ENCODE measurements around the gene TAF11.
A peak's percentile ranks its signal among the peaks of the same experiment; 100 is the strongest.
"Not testable (repeated sequence)": the region's sequence is repeated elsewhere in the genome, so short reads cannot be mapped to it uniquely, and the experiment has no call there.

The TAF11 gene, protein sequence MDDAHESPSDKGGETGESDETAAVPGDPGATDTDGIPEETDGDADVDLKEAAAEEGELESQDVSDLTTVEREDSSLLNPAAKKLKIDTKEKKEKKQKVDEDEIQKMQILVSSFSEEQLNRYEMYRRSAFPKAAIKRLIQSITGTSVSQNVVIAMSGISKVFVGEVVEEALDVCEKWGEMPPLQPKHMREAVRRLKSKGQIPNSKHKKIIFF

GRCh38 chr6:34887753-34888513 lies at the start of gene TAF11:
TAF11 (minus strand) TSS chr6:34888042; CDS start chr6:34887957, 85 bp downstream.
- DNase-seq = peak; percentile 86

DNA sequence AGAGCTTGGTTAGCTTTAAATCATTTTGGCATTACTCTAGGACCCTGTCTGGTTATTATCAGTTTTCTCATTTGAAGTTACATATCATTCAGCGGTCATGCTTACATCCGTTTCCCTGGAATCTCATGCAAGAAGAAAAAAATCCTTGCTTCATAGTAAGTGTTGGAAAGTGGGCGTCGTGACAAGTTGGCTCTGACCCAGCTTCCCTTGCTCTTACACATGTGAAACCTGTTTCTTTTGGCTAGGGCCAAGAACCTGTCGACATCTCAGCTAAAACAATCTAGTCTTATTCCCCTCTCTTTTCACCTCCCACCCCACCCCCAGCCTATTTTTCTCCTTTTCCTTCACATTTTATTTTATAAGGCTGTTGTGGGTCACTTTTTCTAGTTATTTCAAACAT lies 46.7 kb upstream of the TAF11 start:
- DNase-seq = no peak

DNA sequence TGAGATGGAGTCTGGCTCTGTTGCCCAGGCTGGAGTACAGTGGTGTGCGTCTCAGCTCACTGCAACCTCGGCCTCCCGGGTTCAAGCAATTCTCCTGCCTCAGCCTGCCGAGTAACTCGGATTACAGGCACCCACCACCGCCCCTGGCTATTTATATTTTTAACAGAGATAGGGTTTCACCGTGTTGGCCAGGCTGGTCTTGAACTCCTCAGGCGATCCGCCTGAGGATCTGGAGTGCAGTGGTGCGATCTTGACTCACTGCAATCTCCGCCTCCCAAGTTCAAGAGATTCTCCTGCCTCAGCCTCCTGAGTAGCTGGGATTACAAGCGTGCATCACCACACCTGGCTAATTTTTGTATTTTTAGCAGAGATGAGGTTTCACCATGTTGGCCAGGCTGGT lies 44.4 kb upstream of the TAF11 start:
- DNase-seq = not testable (repeated sequence)

DNA sequence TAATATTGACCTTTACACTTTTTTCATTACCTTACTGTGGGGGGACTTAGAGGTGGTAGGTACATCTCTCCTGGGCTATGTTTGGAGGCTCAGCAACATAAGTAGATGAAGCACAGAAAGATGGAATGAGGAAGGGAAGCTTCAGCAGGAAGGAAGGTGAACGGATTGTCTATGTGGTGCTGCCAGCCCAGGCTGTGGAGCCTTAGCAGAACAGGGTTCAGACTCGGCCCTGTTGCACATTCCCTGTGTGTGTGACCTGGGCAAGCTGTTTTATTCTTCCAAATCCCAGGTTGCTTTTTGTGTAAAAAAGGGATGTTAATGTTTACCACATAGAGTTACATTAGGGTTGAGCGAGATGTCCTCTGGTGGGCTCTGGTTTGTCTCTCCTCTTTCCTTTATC lies 42.4 kb upstream of the TAF11 start:
- DNase-seq = no peak

DNA sequence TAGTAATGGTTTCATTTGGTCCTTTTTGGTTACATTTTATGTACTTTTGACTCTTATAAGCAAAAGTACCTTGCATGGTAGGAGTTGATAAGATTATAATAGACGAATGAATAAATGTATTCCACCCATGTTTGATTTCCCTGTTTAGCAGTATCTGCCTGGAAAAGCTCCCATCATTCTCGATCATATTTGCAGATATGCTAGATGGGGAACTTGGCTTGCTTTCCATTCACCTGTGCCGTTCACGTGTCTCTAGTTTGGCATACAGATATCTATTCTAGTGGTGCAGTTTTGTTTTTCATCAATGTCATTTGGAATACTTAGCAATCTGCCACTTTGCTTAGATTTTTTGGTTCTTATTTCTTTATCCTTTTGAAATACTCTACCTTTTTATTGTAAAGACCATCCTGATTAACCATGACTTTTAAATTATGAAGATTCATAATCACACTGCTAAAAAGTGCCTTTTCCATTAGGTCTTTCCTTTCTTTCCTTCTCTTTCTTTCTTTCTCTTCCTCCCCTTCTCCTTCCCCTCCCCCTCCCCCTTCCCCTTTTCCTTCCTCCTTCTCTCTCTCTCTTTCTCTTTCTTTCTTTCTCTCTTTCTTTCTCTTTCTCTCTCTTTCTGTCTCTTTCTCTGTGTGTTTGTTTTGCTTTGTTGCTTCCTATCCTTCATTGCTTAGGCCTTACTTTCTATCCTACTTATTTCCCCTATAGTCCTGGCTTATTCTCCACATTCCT lies 41.6 kb upstream of the TAF11 start:
- DNase-seq = no peak

DNA sequence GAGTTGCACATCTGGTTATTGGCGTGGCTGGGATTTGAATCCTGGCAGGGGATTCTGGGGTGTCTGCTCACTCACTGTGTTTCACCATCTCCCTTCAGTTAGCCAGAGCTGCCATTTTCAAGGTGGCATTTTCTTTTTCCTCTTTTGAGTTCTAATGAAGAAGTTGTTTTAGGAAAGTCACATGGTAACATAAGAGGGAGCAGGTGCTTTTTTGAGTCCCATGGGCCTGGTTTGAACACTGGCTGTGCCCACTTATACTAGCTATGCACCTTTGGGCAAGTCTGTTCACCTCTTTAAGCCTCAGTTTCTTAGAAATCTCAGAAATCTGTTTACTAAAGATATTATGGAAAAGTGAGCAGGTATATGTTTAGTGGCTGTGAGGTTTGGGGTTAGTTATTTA lies 40.9 kb upstream of the TAF11 start:
- DNase-seq = no peak

GRCh38 chr6:34928220-34928619 lies 40.4 kb upstream of the TAF11 start:
- DNase-seq = no peak

- no peak for DNase-seq
Observed at GRCh38 chr6:34926655-34927054, 38.8 kb upstream of the TAF11 start.

DNA sequence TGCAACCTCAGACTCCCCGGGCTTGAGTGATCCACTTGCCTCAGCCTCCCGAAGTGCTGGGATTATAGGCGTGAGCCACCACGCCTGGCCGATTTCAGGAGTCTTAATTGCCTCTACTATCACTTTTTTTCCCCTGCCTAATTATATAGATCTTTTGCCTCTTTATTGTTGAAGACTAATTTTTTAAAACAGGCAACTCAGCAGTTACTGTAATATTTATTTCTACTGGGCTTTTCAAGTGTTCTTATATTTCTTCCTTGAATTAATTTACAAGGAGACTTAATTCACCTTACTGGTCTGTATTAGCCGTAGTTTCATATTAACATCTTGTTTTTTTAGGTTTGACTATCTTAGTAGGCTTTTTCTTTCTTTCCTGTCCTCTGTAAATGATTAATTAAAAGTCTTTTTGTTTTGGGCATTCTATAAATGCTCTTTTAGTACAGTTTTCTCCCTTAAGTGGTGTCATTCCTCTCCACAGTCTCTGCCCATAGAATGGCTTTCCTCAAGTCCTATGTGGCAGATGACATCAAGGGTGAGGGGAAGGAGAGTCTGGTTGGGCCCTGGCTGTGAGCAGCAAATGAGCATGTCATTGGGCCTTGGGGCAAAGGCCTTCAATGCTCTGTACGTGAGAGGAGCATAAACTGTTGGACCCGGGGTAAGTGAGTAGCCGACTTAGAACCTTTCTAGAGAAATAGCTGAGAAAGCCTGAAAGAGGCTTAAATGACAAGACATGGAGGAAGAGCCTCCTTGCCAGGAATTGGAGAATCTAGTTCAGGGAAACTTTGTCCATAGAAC lies 37.2 kb upstream of the TAF11 start:
- DNase-seq = no peak

GRCh38 chr6:34922177-34922663 lies 34.4 kb upstream of the TAF11 start:
- DNase-seq = no peak

DNA sequence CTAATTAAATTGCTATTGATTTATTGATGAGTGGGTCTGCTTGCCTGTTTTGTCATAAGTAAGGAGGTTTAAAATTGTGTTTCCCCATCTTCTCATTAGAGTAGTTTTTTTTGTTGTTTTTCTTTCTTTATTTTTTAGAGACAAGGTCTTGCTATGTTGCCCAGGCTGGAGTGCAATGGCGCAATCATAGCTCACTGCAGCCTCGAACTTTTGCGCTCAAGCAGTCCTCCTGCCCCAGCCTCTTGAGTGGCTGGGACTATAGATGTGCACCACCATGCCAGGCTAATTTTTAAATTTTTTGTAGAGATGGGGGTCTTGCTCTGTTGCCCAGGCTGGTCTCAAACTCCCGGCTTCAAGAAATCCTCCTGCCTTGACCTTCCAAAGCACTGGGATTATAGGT lies 32.3 kb upstream of the TAF11 start:
- DNase-seq = no peak

- DNase-seq = no peak
Observed at GRCh38 chr6:34919651-34920050, 31.8 kb upstream of the TAF11 start.

DNA sequence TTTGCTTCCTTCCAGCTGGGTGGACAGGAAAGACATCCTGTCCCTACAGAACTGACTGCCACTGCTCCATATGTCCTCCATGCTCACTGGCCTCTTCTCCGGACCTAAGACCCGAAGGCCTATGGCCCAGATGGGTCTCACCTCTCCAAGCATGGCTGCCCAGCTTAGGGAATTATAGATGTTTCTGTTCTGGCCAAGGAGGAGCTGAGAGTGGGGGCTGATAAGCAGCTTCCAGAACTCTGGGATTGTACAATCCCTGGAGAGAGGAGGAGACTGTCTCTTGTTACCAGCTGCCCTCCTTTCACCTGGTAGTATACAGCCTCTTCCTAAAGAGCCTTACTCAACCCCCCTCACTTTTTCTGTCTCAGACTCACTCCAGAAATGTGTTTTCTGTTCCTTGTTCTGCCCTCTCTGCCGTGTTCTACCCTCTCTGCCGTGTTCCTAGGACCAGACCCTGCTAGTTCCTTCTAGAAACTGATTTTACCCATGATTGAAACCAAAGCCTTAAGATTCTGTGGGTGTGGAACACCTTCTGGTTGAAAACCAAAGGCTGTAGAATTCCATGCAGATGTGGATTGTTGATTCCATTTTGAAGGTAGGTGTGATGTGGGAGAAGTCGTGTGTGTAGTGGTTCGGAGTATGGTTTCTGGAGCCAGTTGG lies 29.9 kb upstream of the TAF11 start:
- no peak for DNase-seq

DNA sequence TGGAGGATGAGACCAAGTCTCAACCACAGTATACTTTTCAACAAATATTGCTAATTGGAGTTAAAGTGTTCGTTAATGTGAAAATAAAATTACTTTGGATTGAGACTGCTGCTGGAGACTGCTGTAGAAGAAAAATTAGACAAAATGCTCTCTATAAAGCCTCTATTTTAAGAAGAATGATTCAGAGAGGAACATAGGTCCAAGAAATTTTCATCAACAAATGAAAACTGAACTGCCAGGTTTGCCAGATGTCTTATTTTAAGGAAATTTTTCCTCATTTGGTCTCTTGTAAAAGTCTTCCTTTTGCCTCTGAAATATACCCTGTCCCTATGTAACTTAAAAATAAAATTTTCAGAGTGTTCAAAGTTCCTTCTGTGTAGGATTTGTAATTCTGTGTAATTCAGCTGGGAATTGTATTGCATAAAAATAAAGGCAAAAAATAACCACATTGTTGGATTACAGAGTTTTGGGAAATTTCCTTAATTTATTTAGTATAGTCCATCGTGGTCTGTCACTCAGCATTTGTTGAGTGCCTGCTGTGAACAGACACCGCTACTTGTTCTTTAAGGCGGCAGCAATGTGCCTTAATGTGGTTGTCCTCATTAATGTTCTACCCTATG lies 28.6 kb upstream of the TAF11 start:
- no peak for DNase-seq

GRCh38 chr6:34914358-34914757 lies 26.5 kb upstream of the TAF11 start:
- DNase-seq = no peak

DNA sequence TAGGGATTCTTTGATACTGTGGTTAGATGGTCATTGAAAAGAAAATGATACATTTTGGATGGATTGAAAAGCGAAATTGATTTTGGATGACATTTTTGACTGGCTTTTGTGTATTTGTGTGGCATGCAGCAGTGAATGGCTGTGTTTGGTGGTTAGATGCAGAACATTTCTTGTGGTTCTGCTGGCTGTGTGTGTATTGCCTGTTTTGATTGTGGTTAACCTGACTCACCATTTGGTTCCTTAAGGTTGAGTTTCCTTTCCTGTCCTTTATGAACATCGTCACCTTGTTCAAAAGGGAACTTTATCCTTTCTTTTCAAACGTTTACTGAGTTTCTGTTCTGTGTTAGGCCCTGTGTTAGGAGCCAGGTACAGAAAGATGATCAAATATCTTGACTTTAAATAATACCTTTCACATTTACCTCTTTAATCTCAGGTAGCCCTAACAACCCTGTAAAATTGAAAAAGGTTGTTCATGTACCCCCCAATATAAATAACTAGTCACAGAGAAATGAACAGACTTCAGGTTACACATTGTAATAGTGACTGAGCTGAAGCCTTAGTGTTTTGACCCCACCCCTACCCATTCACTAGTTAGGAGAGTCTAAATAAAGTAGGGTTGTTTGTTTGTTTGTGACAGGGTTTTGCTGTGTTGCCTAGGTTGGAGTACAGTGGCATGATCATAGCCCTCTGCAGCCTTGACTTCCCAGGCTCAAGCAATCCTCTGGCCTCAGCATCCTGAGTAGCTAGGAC lies 25.0 kb upstream of the TAF11 start:
- DNase-seq = no peak

GRCh38 chr6:34911822-34912221 lies 24.0 kb upstream of the TAF11 start:
- DNase-seq = no peak

DNA sequence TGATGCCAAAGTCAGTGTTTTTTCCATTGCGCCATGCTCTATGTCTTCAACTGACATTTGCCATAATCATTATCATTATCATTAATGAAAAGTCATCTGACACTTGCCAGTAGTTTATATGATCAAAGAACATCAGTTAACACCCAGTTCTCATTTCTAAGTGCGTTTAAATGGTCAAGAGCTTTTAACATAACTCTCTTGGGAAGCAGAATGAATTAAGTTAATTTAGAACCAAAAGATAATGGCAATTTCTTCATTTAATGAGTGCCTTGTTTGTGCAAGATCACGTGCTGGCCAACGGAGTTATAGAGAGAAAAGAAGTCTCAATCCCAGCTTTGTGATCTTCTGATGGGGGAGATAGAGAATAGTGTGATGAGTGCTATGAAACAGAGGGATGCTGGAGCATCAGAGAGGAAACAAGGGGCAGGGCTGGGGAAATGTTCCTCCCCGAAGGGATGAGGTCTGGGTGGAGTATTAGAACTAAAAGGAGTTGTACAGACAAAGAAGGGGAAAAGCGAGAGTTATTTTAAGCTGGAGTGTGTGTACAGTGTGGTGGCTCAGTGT lies 21.6 kb upstream of the TAF11 start:
- DNase-seq = no peak

GRCh38 chr6:34908194-34908593 lies 20.4 kb upstream of the TAF11 start:
- DNase-seq = no peak

DNA sequence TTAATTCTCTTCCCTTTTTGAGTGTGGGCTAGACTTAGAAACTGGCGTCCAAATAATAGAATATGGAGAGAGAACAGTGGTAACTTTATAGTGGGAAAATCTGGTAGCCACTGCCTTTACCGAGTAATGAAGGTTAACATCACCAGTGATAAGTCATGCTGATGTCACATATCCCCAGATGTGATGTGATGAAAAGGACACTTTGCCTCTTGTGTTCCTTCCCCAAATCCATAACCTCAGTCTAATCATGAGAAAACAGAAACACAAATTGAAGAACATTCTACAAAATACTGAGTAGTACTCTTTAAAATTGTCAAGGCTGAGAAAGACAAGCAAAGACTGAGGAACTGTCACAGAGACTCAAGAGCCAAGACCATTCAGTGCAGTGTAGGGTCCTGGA lies 19.0 kb upstream of the TAF11 start:
- no peak for DNase-seq

Measured in activated CD4-positive, CD25-positive, alpha-beta regulatory T cell treated with anti-CD3 and anti-CD28 coated beads, Interleukin-2, amount 50 U/mL, for 72 hours (primary cell).